Activated CD4-positive, alpha-beta memory T cell treated with anti-CD3 and anti-CD28 coated beads for 36 hours (primary cell): ENCODE results near the gene TAS2R8. TPM values are rescaled to one million over a fixed set of nuclear protein-coding genes. Genes with fewer than 3 reads are reported as not detected.

Experiments used
- CTCF ChIA-PET: fragments of 350-600 bp; sonication (Branson Sonifier 250); formaldehyde crosslinking; loops from one replicate; lab custom pipeline; 2021; ENCODE audit warnings: antibody characterized with exemption, inconsistent platforms; lab: Charles Lee
- POLR2A ChIA-PET: fragments of 350-600 bp; sonication (Branson Sonifier 250); formaldehyde crosslinking; loops from one replicate; lab custom pipeline; 2021; ENCODE audit warnings: antibody characterized with exemption; lab: Charles Lee
- DNase-seq: peaks from one replicate; pipeline ENCODE4 v3.0.0-alpha.2; 2020
- H3K27ac Mint-ChIP-seq: one replicate; pipeline ENCODE4 v1.8.0; 2021; ENCODE audit warnings: mixed read lengths
- H3K27me3 Mint-ChIP-seq: one replicate; pipeline ENCODE4 v1.8.0; 2021; ENCODE audit warnings: mixed read lengths
- H3K36me3 Mint-ChIP-seq: one replicate; pipeline ENCODE4 v1.8.0; 2021; ENCODE audit warnings: mixed read lengths
- H3K4me1 Mint-ChIP-seq: one replicate; pipeline ENCODE4 v1.8.0; 2021; ENCODE audit warnings: low read depth, mixed read lengths
- H3K4me3 Mint-ChIP-seq: one replicate; pipeline ENCODE4 v1.8.0; 2021; ENCODE audit warnings: mild to moderate bottlenecking, mixed read lengths
- H3K9me3 Mint-ChIP-seq: one replicate; pipeline ENCODE4 v1.8.0; 2021; ENCODE audit warnings: mixed read lengths
- intact Hi-C: fragments of 100-400 bp; cut with micrococcal nuclease; formaldehyde crosslinking; loops from one replicate; pipeline ENCODE4 v1.15.1; 2023
- total RNA-seq, 2 experiments: library from RNA; stranded (reverse); gene quantifications; one replicate each; pipeline ENCODE4 v1.2.3, GENCODE V29; 2021

TAS2R8 gene, protein sequence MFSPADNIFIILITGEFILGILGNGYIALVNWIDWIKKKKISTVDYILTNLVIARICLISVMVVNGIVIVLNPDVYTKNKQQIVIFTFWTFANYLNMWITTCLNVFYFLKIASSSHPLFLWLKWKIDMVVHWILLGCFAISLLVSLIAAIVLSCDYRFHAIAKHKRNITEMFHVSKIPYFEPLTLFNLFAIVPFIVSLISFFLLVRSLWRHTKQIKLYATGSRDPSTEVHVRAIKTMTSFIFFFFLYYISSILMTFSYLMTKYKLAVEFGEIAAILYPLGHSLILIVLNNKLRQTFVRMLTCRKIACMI
- not detected for total RNA-seq

- H3K4me1 Mint-ChIP-seq, result no peaks in the 10 kb centered on the region
- H3K27ac Mint-ChIP-seq, result no peak within 1 kb of the TSS
- no peak within 1 kb of the TSS for H3K4me3 Mint-ChIP-seq
- intact Hi-C loops, result no loop called here
- peaks cover 18% of the 10 kb centered on the region for H3K27me3 Mint-ChIP-seq
- no peaks in the 10 kb centered on the region for H3K9me3 Mint-ChIP-seq
- POLR2A ChIA-PET, result no interaction called here
- H3K36me3 Mint-ChIP-seq, result no peaks in the 10 kb centered on the region
- CTCF ChIA-PET, result no interaction called here
- DNase-seq, result no peak
These were observed at the start of gene TAS2R8 for GRCh38 chr12:10807186-10807585. TAS2R8 (minus strand) TSS chr12:10807286; CDS start chr12:10806980, 306 bp downstream.

DNA sequence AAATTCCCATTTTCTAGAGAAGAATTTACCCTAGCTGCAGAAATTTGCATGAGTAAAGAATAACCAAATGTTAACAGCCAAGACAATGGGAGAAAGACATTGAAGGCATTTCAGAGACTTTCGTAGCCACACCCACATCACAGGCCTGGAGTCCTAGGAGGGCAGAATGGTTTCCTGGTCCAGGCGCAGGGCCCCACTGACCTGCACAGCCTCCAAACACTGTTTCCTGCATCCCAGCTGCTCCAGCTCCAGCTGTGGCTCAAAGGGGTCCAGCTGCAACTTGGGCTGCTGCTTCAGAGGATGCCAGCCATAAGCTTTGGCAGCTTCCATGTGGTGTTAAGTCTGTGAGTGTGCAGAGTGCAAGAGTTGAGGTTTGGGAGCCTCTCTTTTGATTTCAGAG is 48.7 kb upstream of the TAS2R8 start:
- intact Hi-C loops, result no loop called here
- Mint-ChIP-seq H3K4me3 (no peak overlapping the region), H3K27me3 (no peaks in the 10 kb centered on the region), H3K27ac (no peak overlapping the region), H3K9me3 (peaks cover 34% of the 10 kb centered on the region), H3K36me3 (peaks cover 36% of the 10 kb centered on the region), H3K4me1 (peaks cover 20% of the 10 kb centered on the region)
- ChIA-PET CTCF (no interaction called here), POLR2A (no interaction called here)
- no peak for DNase-seq

DNA sequence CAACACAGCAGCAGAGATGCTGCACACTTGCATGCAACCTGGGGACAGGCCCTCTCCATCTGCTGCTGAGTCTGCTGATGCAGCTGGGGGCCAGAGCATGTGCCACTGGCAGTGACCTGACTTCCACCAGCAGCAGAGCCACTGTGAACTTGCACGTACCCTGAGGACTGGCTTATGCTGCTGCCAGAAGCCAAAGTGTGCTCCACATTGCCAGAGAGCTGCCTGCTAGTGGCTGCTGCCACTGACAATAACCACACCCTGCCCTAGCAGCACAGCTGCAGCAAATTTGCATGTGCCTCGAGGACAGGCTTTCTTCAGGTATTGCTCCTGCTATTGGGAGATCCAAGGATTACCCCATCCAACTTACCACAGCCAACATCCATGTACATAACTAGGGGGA is 46.7 kb upstream of the TAS2R8 start:
- POLR2A ChIA-PET, result no interaction called here
- intact Hi-C loops, result no loop called here
- CTCF ChIA-PET, result no interaction called here

DNA sequence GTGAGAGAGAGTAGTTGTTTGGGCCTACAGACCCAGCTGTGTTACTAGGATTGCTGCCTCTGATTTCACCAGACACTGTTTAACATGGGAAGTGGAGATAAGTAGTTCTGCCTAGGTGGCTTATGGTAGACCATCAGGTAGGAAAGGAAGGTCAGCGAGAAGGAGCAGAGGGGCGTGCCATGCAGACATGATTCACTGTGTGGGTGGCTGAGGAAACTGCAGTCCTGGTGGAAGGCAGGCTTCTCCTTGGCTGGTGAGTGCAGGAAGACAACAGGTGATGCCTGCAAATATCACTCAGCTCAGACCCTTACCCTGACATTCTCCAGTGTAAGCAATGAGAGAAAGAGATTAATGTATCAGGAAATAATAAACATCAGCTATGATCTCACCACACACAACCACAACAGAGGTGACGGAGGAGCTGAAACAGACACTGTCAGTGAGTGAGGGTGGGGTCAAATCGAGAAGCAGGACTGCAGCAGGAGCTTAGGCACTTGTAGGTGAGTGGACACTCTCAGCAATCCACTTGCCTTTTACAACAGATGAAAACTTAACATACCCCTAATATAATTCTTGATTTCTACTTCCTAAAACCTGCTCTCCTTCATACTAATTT is 44.3 kb upstream of the TAS2R8 start:
- no peak overlapping the region for H3K27ac Mint-ChIP-seq
- DNase-seq, result no peak
- H3K4me1 Mint-ChIP-seq, result peaks cover 33% of the 10 kb centered on the region
- POLR2A ChIA-PET, result no interaction called here
- CTCF ChIA-PET, result no interaction called here
- no peak overlapping the region for H3K4me3 Mint-ChIP-seq
- peaks cover 14% of the 10 kb centered on the region for H3K36me3 Mint-ChIP-seq
- intact Hi-C loops, result no loop called here
- H3K9me3 Mint-ChIP-seq, result peaks cover 8% of the 10 kb centered on the region
- H3K27me3 Mint-ChIP-seq, result no peaks in the 10 kb centered on the region

More for the DNA sequence above, 46.7 kb upstream of the TAS2R8 start:
- H3K27me3 Mint-ChIP-seq, result no peaks in the 10 kb centered on the region
- no peak overlapping the region for H3K27ac Mint-ChIP-seq
- H3K36me3 Mint-ChIP-seq, result peaks cover 28% of the 10 kb centered on the region
- no peak overlapping the region for H3K4me3 Mint-ChIP-seq
- DNase-seq, result no peak
- H3K4me1 Mint-ChIP-seq, result peaks cover 33% of the 10 kb centered on the region
- peaks cover 28% of the 10 kb centered on the region for H3K9me3 Mint-ChIP-seq

DNA sequence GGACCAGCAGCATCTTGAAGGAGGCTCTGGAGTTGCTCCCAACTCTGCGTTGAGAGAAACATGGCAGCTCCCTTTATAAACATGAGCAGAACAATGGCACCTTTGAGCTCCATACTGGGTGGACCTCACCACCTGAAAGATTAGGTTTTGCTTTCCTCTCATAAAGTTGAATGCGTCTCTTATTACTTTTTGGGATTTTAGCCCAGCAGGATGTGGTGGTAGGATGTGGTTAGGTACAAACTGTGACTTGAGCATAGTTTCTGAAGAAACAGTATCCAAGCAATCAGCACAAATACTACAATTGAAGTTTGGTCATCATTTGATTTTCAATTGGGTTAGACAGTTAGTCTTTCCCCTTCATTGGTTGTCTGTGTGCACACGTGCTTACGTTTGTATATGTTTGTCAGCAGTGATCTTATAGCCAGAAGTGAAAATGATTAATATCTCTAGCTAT is 42.4 kb upstream of the TAS2R8 start, which contains the start of gene PRR4:
TSS of gene PRR4 (minus strand) at position 51 of the 454 bp plus-strand sequence. CDS start at position 13, 38 bp downstream.
- no peak within 1 kb of the TSS for H3K27ac Mint-ChIP-seq
- intact Hi-C loops, result no loop called here
- H3K4me3 Mint-ChIP-seq, result no peak within 1 kb of the TSS
- CTCF ChIA-PET, result no interaction called here
- peaks cover 33% of the 10 kb centered on the region for H3K4me1 Mint-ChIP-seq
- DNase-seq, result no peak
- peaks cover 8% of the 10 kb centered on the region for H3K36me3 Mint-ChIP-seq
- H3K9me3 Mint-ChIP-seq, result no peaks in the 10 kb centered on the region
- POLR2A ChIA-PET, result no interaction called here
- H3K27me3 Mint-ChIP-seq, result no peaks in the 10 kb centered on the region

- Mint-ChIP-seq H3K9me3 (no peaks in the 10 kb centered on the region), H3K4me3 (no peak overlapping the region), H3K27ac (no peak overlapping the region), H3K27me3 (no peaks in the 10 kb centered on the region), H3K36me3 (peaks cover 8% of the 10 kb centered on the region), H3K4me1 (peaks cover 30% of the 10 kb centered on the region)
- intact Hi-C loops, result no loop called here
- ChIA-PET CTCF (no interaction called here), POLR2A (no interaction called here)
- no peak for DNase-seq
These were observed 40.7 kb upstream of the TAS2R8 start for GRCh38 chr12:10847744-10848143.

- CTCF ChIA-PET, result no interaction called here
- intact Hi-C loops, result no loop called here
These were observed 35.8 kb upstream of the TAS2R8 start for GRCh38 chr12:10842862-10843261.

GRCh38 chr12:10838461-10838860 is 31.4 kb upstream of the TAS2R8 start:
- H3K9me3 Mint-ChIP-seq, result peaks cover 10% of the 10 kb centered on the region
- no peaks in the 10 kb centered on the region for H3K27me3 Mint-ChIP-seq
- no peak for DNase-seq
- ChIA-PET CTCF (no interaction called here), POLR2A (no interaction called here)
- H3K4me3 Mint-ChIP-seq, result no peak overlapping the region
- peaks cover 4% of the 10 kb centered on the region for H3K36me3 Mint-ChIP-seq
- H3K27ac Mint-ChIP-seq, result no peak overlapping the region
- intact Hi-C loops, result no loop called here
- no peaks in the 10 kb centered on the region for H3K4me1 Mint-ChIP-seq

More at GRCh38 chr12:10842862-10843261, 35.8 kb upstream of the TAS2R8 start:
- no peak for DNase-seq
- H3K27ac Mint-ChIP-seq, result no peak overlapping the region
- H3K27me3 Mint-ChIP-seq, result no peaks in the 10 kb centered on the region
- H3K9me3 Mint-ChIP-seq, result peaks cover 4% of the 10 kb centered on the region
- POLR2A ChIA-PET, result no interaction called here
- no peaks in the 10 kb centered on the region for H3K4me1 Mint-ChIP-seq
- no peak overlapping the region for H3K4me3 Mint-ChIP-seq
- H3K36me3 Mint-ChIP-seq, result peaks cover 11% of the 10 kb centered on the region

GRCh38 chr12:10829994-10830393 is 22.9 kb upstream of the TAS2R8 start:
- ChIA-PET CTCF (no interaction called here), POLR2A (no interaction called here)
- H3K4me3 Mint-ChIP-seq, result no peak overlapping the region
- intact Hi-C loops, result no loop called here
- DNase-seq, result no peak
- no peaks in the 10 kb centered on the region for H3K36me3 Mint-ChIP-seq
- H3K4me1 Mint-ChIP-seq, result no peaks in the 10 kb centered on the region
- H3K27ac Mint-ChIP-seq, result no peak overlapping the region
- H3K27me3 Mint-ChIP-seq, result no peaks in the 10 kb centered on the region
- no peaks in the 10 kb centered on the region for H3K9me3 Mint-ChIP-seq

GRCh38 chr12:10826258-10826657 is 19.2 kb upstream of the TAS2R8 start, which contains the start of gene TAS2R10:
TAS2R10 (minus strand) TSS chr12:10826358; CDS start chr12:10826269, 89 bp downstream.
- Mint-ChIP-seq H3K4me1 (no peaks in the 10 kb centered on the region), H3K4me3 (no peak within 1 kb of the TSS), H3K27me3 (no peaks in the 10 kb centered on the region), H3K27ac (no peak within 1 kb of the TSS), H3K9me3 (no peaks in the 10 kb centered on the region), H3K36me3 (no peaks in the 10 kb centered on the region)
- intact Hi-C loops, result no loop called here
- POLR2A ChIA-PET, result no interaction called here
- DNase-seq, result no peak
- CTCF ChIA-PET, result no interaction called here

DNA sequence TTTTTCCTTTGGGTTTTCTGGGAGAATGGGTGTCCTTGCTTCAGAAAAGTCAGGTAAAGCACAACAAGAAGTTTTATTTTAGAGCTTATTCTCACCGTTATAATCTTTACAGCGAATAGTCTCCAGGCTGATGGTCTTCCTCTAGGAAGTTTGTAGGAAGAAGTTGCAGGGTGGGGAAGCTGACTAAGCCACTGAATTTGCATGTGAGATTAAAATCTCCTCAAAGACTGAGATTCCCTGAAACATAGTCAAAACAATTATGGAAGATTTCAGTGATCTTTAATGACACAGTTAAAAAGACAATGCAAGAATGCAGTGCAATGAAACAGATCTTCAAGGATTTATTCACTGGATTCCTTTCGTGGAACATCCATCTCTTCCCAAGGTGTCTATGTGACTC is 17.9 kb upstream of the TAS2R8 start:
- DNase-seq, result no peak
- Mint-ChIP-seq H3K27me3 (no peaks in the 10 kb centered on the region), H3K27ac (no peak overlapping the region), H3K9me3 (no peaks in the 10 kb centered on the region), H3K36me3 (no peaks in the 10 kb centered on the region), H3K4me1 (no peaks in the 10 kb centered on the region), H3K4me3 (no peak overlapping the region)
- intact Hi-C loops, result no loop called here
- ChIA-PET CTCF (no interaction called here), POLR2A (no interaction called here)

DNA sequence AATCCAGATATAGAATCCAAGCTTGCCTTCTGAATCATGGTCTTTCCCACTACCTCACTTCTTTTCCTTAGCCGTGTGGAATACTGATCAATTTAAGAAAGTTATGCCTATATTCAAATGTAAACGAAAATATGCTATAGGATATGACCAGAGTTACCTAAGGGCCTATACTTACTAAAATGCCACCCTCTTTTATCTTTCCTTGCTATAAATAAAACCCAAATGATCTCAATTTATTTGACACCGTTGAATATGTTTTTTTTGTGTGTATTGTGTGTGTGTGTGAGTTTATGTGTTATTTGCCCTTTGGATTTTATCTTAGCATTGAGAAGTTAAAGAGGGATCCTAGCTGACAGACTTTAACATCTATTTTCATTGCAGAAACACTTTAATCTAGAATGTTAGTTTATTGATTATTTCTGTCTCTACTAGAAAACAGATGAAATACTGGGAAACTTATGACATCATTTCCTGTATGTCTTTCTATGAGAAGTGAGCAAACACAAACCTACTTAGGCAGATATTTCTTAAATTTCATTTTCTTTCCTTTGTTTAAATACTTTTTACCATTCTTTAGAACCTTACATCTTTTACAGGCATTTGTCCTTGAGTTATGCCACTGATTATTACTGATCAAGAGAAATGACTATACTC is 4.9 kb upstream of the TAS2R8 start:
- Mint-ChIP-seq H3K27ac (no peak overlapping the region), H3K36me3 (no peaks in the 10 kb centered on the region), H3K27me3 (peaks cover 11% of the 10 kb centered on the region), H3K4me1 (no peaks in the 10 kb centered on the region), H3K9me3 (no peaks in the 10 kb centered on the region), H3K4me3 (no peak overlapping the region)
- intact Hi-C loops, result no loop called here
- POLR2A ChIA-PET, result no interaction called here
- DNase-seq, result no peak
- CTCF ChIA-PET, result no interaction called here
